BJ (cell line): ENCODE measurements around the gene PRKG1. TPM values are rescaled to one million over a fixed set of nuclear protein-coding genes. Genes with fewer than 3 reads are reported as not detected.

Experiments used
- CTCF ChIA-PET: fragments of 350-600 bp; formaldehyde crosslinking; extraction: SDS; loops from one replicate; lab custom pipeline; 2021; ENCODE audit warnings: antibody characterized with exemption, inconsistent platforms; lab: Yijun Ruan, JAX
- POLR2A ChIA-PET: fragments of 300-600 bp; sonication (Branson Sonifier 250); formaldehyde crosslinking; extraction: SDS; loops from one replicate; lab custom pipeline; 2021; ENCODE audit warnings: antibody characterized with exemption; lab: Charles Lee
- DNase-seq: peaks from one replicate; pipeline ENCODE4 v3.0.0-alpha.2; 2011; ENCODE audit warnings: low read depth
- H3K27me3 ChIP-seq: 2 replicates; pipeline ENCODE4 v1.6.0; 2011; ENCODE audit warnings: low read length; ENCODE audit not compliant: control insufficient read depth, insufficient read depth
- H3K36me3 ChIP-seq: 2 replicates; pipeline ENCODE4 v1.5.1; 2011; ENCODE audit warnings: low read length; ENCODE audit not compliant: control insufficient read depth, insufficient read depth
- H3K4me3 ChIP-seq: 2 replicates; pipeline ENCODE4 v1.5.1; 2011; ENCODE audit warnings: low read depth, mild to moderate bottlenecking, control low read depth, low read length
- polyA plus RNA-seq: library from polyadenylated mRNA; depleted of rRNA; stranded (reverse); fragments of >200 nt; gene quantifications from 2 replicates; pipeline ENCODE4 v1.2.3, GENCODE V29; 2011
- TF ChIP-seq, protein P1 (sequence below): IDR thresholded peaks from 2 replicates; pipeline ENCODE4 v1.5.1; 2011; ENCODE audit warnings: low read depth, mild to moderate bottlenecking, control low read depth, inconsistent platforms, low read length, moderate library complexity; ENCODE audit not compliant: insufficient read depth

Gene PRKG1
- polyA plus RNA-seq, 1 experiment: 9.7 TPM

DNA sequence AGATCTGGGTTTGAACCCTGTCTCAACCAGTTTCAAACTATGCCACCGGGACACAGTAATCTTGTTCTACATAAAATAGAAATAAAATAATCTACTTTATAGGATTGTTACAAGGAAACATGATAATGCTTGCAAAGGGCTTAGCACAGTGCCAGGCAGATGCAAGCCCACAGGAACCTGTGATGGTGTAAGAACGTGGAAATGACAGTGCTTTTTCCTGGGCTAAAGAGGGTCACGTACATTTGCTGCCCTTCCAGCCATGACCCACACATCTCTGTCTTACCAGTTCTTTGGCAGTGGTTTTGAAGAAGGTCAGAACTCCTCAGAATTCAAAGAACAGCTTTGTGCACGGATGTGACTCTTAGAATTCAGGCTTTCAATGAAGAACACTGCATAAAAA is 342.2 kb downstream of the PRKG1 start:
- TF ChIP-seq, protein P1, sequence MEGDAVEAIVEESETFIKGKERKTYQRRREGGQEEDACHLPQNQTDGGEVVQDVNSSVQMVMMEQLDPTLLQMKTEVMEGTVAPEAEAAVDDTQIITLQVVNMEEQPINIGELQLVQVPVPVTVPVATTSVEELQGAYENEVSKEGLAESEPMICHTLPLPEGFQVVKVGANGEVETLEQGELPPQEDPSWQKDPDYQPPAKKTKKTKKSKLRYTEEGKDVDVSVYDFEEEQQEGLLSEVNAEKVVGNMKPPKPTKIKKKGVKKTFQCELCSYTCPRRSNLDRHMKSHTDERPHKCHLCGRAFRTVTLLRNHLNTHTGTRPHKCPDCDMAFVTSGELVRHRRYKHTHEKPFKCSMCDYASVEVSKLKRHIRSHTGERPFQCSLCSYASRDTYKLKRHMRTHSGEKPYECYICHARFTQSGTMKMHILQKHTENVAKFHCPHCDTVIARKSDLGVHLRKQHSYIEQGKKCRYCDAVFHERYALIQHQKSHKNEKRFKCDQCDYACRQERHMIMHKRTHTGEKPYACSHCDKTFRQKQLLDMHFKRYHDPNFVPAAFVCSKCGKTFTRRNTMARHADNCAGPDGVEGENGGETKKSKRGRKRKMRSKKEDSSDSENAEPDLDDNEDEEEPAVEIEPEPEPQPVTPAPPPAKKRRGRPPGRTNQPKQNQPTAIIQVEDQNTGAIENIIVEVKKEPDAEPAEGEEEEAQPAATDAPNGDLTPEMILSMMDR: no peak
- DNase-seq: no peak
- Histone ChIP-seq H3K27me3 (no peaks in the 10 kb centered on the region), H3K4me3 (no peak overlapping the region), H3K36me3 (no peaks in the 10 kb centered on the region)
- ChIA-PET POLR2A (no interaction called here), CTCF (no interaction called here)

- TF ChIP-seq, protein P1: no peak
- Histone ChIP-seq H3K27me3 (no peaks in the 10 kb centered on the region), H3K4me3 (no peak overlapping the region), H3K36me3 (no peaks in the 10 kb centered on the region)
- no peak for DNase-seq
- POLR2A ChIA-PET: no interaction called here
- CTCF ChIA-PET: interaction anchor here (1.3 to 1.7 kb wide), 2 partner anchors 9 to 356 kb away, joined by 3 to 6 read pairs; no protein-coding TSS in a partner anchor
Measured at GRCh38 chr10:51419196-51420093, 345.2 kb downstream of the PRKG1 start.

DNA sequence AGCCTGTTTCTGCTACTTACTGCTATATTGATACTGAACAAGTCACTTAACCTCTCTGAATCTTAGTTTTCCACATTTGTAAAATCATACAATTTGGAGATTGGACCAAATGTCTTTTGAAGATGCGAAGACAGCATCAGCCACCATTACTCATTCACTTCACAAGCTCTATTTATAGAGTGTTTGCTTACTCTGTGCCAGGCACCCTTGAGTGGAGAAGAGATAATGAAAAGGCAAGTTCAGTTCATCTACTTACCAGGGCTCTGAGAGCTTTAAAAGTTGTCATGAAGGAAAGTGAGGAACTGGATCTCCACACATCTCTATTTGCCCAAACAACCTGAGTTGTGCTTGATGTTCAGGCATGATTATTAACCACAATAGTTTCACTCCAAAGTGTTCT is 347.6 kb downstream of the PRKG1 start:
- Histone ChIP-seq H3K36me3 (no peaks in the 10 kb centered on the region), H3K27me3 (no peaks in the 10 kb centered on the region), H3K4me3 (no peak overlapping the region)
- TF ChIP-seq, protein P1: no peak
- no peak for DNase-seq
- POLR2A ChIA-PET: no interaction called here
- CTCF ChIA-PET: interaction anchor here (0.6 to 2.6 kb wide), 24 partner anchors 10 to 806 kb away, joined by 3 to 30 read pairs (median 3); partner anchors contain the start of gene PRKG1

DNA sequence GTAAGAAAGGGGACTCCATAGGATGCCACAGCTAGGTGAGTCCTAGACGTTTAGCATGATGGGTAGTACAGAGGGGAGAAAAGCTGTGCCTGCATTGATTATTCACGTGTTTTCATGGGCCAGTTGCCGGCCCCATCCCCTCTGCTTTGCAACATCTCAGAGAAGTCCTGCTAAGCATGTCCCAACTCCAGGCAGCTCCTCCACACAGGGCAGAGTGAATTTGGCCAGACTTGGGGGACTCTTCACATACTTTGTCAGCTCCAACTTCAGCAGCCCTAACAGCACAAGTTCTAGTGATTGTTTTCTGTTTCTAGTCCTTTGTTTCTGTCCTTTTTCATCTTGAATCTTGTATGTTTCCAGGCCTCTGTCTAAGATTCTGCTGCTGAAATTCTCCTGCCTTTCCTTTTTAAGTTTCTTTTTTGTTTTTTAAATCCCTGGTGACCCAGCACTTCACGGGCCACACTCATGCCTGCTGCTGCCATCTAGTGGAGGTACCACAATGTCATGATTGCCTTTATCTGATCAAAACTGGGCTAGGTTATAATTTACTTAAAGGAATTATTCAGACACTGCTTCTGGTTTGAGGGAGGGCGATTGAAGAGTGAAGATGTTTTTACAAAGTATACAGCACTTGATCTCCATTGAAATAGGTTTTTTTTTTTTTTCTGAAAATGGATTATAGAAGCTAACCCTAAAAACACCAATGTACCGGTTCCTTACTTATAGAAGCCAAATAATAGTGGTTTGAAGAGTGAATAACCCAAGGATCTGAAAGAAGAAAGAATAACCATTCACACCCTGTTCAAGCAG is 348.2 kb downstream of the PRKG1 start:
- Histone ChIP-seq H3K36me3 (no peaks in the 10 kb centered on the region), H3K4me3 (no peak overlapping the region), H3K27me3 (no peaks in the 10 kb centered on the region)
- TF ChIP-seq, protein P1: peak; percentile 81
- POLR2A ChIA-PET: no interaction called here
- no peak for DNase-seq
- CTCF ChIA-PET: interaction anchor here (0.6 to 2.6 kb wide), 24 partner anchors 9 to 793 kb away, joined by 3 to 30 read pairs (median 3); partner anchors contain the start of gene PRKG1

- ChIA-PET POLR2A (no interaction called here), CTCF (interaction anchor here (0.7 to 2.6 kb wide), 6 partner anchors 19 to 369 kb away, joined by 3 to 30 read pairs (median 6); partner anchors contain the start of gene PRKG1)
- Histone ChIP-seq H3K36me3 (no peaks in the 10 kb centered on the region), H3K27me3 (no peaks in the 10 kb centered on the region), H3K4me3 (no peak overlapping the region)
- TF ChIP-seq, protein P1: no peak
- no peak for DNase-seq
Measured at GRCh38 chr10:51423121-51423452, 348.8 kb downstream of the PRKG1 start.
